SHP77 (cell line): ENCODE results near the gene CYP4F3.
"Not testable (repeated sequence)": the region's sequence is repeated elsewhere in the genome, so short reads cannot be mapped to it uniquely, and the experiment has no call there.

Experiments
- DNase-seq, 2 experiments: peaks; one replicate each; lab custom pipeline; 2025; lab: John Stamatoyannopoulos, UW

Gene CYP4F3

GRCh38 chr19:15671237-15671821 is 30.6 kb downstream of the CYP4F3 start:
- DNase-seq = no peak

DNA sequence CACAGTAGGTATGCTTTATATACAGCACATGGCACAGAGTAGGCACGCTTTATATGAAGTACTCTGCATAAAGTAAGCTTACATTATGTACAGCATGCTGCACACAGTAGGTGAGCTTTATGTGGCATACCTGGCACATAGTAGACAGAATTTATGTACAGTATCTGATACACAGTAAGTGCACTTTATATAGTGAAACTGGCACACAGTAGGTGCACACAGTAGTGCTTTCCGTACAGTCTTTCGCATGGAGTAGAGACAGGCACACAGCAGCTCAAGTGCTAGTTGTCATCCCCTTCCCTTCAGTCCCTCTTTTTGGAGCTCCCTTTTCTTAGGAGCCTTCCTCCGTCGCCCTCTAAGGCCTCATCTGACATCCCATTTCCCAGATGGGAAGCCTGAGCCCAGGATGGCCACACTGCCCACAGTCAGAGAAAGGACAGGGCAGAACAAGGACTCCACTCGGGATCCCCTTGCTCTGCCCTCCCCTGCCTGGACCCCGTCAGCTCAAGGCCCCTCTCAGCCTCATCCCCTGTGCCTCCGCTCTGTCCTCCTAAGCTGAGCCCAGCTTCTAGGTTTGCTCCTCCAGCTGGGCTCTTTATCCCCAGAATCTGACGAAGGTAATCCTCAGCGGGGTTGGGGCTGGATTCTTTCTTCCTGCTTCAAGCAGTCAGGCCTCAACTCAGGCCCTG is 31.3 kb downstream of the CYP4F3 start:
- no peak for DNase-seq

- peak; percentile 1 to 28 for DNase-seq
Observed at GRCh38 chr19:15672580-15673175, 32.0 kb downstream of the CYP4F3 start, which contains the start of gene CYP4F12. TSS of gene CYP4F12 (plus strand) at chr19:15673087. CDS start at chr19:15673530, 443 bp downstream.

DNA sequence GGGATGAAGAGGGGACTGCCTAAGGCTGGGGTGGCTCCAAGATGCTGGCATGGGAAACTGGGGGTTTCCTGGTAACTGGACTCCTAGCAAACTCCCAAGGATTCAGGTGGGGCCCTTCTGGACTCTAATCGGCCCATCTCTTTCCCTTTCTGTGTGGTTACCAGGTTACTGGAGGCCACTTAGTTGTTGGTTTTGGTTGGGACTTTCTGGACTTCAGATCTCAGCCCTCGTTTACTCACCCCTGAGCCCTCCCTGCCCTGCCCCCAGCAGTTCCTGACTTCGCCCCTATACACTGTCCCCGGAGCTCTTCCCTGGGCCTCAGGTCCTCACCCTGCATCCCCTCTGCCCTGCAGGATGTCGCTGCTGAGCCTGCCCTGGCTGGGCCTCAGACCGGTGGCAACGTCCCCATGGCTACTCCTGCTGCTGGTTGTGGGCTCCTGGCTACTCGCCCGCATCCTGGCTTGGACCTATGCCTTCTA is 32.5 kb downstream of the CYP4F3 start:
- DNase-seq = no peak

DNA sequence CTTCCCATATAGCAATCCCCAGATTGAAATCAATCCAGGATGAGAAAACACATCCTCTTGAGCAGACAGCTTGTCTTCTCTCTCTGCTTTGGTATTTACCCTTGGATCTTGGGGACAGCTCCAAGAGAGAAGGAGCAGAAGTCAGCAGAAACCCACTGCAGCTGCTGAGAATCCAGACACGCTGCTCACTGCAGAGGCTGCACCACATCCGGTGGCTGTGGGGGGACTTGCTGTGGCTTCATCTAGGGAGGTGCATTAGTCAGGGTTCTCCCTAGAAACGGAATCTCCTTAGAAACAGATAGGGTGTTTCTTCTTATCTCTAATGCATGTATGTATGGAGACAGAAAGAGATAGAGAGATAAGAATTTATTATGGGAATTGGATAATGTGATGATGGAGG is 34.9 kb downstream of the CYP4F3 start:
- DNase-seq = no peak

DNA sequence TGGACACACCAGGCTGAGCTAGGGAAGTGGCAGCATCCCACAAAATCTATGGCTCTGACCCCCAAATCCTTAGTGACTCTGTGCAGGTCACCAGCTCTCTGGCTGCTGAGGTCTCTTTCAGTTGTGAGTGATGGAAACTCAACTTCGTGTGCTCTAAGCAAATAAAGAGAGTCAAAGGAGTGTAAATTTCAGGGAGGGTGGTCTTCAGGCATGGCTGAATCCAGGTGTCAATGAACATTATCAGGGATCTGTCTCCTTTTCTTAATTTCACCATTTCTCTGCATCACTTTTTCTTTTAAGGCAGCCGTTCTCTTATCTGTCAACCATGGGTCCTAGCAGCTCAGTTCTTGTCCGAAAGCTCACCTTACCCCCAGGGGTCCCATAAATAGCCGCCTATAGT is 38.4 kb downstream of the CYP4F3 start:
- DNase-seq = no peak

DNA sequence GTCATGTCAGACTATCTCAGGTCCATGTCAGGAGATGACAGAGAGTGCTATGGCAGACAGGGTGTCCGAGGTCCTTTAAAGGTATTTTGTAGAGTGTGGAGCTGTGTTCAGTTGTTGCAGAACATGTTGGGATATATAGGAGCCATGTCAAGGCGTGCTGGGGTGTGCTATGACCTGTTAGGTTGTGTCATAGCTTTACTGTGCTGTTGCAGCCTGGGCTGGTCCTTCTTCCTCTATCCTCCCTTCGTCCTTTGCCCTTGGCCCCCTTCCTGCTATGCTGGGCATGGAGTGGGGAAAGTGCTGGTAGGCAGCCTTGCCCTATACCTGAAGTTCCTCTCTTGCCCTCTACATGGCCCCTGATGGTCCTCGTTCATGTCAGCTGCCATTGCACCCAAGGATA is 39.2 kb downstream of the CYP4F3 start:
- DNase-seq = not testable (repeated sequence)

DNA sequence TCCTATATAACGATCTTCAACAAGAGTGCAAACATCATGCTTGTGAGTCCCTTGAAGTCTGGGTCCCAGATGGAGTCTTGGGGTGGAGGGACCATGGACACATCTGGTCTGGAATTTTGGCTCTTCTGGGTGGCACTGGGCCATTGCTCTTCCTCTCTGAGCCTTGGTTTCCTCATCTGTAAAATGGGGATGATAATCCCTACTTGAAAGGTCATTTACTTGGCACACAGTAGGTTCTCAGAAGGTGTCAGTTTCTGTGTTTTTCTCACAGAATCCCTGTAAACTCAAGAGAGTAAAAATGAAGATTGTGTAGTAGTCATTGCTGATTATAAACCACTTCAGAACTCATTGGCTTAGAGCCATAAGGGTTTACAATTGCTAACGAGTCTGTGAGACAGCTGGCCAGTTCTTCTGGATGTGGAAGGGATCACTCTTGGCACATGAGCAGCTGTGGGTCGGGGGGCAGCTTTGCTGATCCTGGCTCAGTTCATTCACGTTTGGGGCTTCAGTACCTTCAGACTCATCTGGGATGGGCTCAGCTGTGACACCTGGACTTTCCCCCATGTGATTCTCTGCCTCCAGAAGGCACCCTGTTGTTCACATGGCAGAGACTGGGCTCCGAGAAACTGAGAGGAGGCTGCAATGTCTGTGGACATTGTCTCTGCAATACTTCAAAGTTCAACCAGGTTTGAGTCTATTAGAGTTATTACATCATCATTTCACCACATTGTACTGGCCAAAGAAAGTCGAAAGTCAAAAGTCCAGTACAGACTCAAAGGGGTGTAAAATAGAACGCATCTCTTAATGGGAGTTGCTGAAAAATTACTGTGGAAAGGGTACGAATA is 40.0 kb downstream of the CYP4F3 start:
- no peak for DNase-seq

DNA sequence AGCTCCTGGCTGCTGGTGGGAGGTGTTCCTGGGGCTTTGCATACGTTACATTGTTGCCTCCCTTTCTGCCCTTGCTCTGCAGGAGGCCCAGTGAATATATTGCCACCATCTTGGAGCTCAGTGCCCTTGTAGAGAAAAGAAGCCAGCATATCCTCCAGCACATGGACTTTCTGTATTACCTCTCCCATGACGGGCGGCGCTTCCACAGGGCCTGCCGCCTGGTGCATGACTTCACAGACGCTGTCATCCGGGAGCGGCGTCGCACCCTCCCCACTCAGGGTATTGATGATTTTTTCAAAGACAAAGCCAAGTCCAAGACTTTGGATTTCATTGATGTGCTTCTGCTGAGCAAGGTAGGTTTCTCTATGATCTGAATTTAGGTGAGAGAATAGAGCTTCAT is 42.7 kb downstream of the CYP4F3 start:
- no peak for DNase-seq

GRCh38 chr19:15684828-15685227 is 44.1 kb downstream of the CYP4F3 start:
- DNase-seq = no peak

DNA sequence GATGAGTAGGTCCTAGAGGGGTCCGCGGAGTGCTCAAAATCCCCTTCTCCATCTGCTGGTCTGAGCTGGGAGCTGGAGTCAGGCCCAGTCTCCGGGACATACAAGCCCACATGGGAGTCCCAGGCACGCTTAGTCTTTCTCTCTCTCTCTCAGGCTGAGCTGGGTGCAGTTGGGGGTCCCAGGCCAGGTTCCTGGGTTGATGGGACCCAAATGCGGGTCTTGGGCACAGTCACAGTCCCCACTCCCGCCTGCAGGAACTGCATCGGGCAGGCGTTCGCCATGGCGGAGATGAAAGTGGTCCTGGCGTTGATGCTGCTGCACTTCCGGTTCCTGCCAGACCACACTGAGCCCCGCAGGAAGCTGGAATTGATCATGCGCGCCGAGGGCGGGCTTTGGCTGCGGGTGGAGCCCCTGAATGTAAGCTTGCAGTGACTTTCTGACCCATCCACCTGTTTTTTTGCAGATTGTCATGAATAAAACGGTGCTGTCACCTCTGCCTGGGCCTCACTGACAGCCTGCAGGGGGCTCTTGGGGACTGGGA is 56.0 kb downstream of the CYP4F3 start:
- DNase-seq = no peak

DNA sequence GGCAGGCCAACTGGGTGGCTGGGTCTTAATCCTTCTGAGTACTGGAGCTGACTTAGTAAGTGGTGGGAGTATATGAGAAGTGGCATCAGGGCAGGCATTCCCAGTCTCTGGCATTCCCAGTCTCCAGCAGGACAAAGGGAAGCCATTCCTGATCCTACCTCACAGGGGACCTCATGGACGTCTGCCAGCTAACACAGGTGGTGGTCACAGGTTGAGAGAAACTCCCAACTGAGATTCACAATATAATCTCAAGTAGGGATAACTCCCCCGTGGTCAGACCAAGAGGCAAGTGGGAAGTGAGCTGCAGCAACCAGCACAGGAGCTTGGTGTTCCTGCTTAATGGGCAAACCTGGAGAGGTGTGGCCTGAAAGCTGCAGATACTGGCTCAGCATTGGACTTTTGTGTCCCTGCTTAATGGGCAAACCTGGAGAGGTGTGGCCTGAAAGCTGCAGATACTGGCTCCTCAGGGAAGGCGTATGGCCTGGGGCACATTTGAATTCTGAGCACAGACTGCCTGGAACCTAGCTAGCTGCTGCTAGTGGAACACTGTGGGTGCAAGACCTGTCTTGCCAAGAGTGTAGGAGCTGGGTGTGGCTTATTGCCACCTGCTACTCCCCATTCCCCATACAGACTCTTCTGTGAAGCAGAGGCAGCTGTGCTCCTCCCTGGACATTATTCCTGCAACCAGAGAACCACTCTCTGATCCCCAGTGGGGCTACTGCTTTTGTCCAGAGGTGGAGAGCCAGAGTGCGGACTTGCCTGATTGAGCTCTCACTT is 61.2 kb downstream of the CYP4F3 start:
- DNase-seq = peak; percentile 5 to 31

DNA sequence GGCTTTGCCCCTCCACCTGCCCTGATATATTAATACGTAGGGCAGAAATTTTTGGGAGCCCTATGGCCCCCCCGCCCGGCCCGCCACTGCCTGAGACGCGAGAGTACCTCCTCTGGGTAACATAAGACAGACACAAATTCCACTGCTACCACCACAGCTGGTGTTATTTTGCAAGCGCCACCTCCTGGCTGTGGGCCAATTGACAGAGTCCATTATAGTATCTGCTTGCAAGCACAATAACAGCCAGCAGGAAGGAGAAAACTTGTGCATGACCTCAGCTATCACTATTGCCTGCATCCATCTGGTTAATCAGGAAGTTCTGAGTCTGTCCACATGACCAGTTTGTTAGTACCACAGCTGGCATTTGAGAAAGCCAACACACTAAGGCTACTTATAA is 61.8 kb downstream of the CYP4F3 start:
- DNase-seq = peak; percentile 54 to 78
